ENCODE results near the gene CDC42EP3.

The CDC42EP3 gene, protein sequence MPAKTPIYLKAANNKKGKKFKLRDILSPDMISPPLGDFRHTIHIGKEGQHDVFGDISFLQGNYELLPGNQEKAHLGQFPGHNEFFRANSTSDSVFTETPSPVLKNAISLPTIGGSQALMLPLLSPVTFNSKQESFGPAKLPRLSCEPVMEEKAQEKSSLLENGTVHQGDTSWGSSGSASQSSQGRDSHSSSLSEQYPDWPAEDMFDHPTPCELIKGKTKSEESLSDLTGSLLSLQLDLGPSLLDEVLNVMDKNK

DNA sequence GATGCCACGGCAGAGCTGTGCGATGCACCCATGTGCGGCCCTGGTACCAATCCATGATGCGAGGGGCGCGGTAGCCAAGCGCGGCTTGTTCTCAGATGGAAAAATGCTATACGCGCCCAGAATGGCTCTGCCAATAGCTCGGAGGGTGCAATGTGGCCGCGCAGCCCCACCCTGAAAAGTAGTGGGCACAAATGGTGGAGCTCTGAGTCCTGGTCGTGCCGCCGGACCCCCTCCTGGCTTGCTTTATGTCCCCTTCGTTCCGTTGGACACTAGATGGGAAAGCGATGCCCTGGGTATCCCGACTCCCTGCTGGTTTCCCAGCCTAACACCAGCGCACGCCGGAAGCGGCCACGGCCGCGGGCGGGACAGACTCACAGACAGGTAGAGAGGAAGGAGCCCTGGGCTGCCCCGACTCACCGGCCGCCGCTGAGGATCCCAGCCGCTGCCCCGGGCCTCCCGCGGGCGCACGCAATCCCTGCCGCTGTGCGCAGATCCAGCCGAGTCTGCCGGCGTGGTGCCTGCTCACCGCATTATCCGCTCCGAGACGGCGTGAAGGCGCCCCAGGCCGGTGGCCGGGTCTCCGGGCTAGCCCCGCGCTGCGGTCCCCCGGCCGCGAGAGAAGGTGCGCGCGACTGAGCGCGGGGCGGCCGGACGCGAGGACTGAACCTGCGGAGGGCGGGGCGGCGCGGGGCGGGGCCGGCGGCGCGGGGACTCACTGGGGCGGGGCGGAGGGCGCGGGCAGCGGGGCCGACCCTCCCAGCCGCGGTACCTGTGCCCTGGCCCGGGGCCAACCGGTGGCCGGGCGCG, at the start of gene CDC42EP3:
Gene CDC42EP3, minus strand, starts transcription at position 634 of the 807 bp plus-strand sequence. CDS start 25,055 bp downstream, outside the sequence.
- DNase-seq, result peak in 1 of 2 donors; percentile 46

DNA sequence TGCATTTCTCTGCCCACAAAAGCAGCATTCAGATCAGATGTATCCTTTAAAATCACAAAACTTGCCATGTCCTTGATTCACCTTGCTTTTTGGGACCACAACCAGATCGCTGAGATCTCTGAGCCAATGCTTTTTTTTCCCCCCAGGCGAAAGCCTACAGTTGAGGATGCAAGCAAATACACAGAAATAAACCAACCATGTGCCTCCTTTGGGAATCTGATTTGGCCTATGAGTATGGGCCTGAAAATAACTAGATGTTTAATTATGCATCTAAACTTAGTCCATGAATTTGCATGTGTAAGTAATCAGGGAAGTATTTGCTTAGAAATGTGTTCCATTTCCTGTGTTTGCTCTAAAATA, 49.7 kb upstream of the CDC42EP3 start:
- DNase-seq, result no peak

DNA sequence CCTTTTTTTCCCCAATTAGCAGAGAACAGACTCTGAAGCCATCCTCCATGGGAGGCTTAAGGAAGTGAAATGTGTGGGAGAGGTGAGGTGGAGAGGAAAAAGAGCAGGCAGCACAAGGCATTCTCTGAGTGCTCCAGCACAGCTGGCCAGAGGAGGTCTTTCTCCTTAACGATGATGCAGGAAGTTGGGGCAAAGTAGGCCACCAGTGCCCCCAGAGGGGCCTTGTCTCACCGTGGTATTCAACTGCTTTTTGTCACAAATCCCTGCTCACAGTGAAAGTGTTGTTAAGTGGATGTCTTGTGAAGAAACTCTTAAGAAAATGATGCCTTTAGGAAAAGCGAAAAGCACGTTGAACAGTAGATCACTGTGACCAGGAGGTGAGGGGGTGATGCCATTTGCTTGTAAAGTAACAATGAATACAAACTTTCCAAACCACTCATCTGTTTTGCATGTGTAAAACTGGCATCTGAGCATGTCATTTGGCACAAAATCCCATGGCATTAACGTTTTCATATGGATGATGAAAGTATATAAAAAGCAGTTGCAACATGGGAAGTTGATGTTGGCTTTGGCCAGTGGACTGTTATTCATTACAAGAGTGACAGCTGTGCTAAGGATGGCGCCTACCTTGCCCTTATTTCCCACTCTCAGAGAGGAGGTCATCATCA, 49.2 kb upstream of the CDC42EP3 start:
- DNase-seq, result no peak

DNA sequence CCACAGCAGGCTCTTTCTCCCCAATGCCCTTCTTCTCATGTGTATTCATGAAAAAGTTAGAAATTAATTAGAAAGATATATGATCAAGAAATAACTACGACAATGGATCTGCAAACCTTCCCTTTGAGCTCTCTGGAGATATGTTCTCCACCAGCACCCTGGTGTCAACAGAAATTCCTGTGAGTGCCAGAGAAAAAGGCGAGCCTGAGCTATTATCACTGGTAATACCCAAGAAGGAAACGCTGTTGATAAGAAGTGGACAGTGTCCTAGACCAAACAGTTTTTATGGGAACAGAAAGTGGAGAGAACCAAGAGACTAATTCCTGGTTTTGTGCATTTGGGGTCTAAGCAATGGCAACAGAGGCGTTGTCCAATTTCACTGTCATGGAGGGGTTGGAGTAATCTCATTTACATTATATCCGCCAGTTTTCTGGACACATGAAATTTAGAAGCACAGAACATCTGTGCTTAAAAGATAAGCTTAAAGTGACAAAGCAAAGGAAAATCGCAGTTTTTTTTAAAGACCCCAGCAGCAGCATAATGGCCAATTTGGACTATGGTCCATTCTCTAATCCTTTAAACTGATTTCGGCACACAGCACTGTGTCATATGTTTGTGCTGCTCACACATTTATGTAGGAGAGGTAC, 47.2 kb upstream of the CDC42EP3 start:
- DNase-seq, result no peak

GRCh38 chr2:37713258-37713700, 41.8 kb upstream of the CDC42EP3 start:
- DNase-seq, result peak in 1 of 2 donors; percentile 11

- no peak for DNase-seq
Measured at GRCh38 chr2:37711831-37712230, 40.4 kb upstream of the CDC42EP3 start.

GRCh38 chr2:37711308-37711731, 39.9 kb upstream of the CDC42EP3 start:
- DNase-seq, result peak in 1 of 2 donors; percentile 64

GRCh38 chr2:37709111-37709510, 37.7 kb upstream of the CDC42EP3 start:
- DNase-seq, result no peak

DNA sequence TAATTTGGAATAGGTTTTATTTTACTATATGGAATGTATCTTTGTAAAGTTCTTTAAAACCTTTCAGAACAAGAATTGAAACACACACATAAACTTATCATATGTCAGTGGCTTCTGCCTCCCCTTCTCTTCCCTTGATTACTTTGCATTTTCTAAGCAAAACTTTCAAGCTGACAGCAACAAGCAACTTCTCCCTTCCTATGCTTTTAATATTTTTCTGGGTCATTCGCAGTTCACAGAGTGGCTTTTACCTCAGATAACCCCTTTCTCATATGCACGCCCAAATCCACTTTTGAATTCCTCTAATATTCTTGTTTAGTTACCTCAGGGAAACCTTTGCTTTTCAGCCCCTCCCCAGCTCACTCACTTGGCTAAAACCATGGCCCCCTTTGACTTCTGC, 36.7 kb upstream of the CDC42EP3 start:
- DNase-seq, result peak in 1 of 2 donors; percentile 14

DNA sequence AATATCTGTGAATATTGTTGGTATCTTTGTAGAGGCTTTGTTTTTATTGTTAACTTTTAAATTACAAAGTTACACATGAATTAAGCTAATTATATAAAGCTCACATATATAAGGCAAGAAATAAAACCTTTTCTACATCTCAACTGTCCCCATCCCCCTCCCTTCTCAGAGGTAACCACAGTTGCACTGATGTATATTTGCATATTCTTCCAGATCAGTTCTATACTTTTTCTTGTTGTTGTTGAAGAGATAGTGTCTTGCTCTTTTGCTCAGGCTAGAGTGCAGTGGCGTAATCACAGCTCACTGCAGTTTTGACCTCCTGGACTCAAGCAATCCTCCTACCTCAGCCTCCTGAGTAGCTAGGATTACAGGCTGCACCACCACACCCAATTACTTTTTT, 36.0 kb upstream of the CDC42EP3 start:
- DNase-seq, result no peak

DNA sequence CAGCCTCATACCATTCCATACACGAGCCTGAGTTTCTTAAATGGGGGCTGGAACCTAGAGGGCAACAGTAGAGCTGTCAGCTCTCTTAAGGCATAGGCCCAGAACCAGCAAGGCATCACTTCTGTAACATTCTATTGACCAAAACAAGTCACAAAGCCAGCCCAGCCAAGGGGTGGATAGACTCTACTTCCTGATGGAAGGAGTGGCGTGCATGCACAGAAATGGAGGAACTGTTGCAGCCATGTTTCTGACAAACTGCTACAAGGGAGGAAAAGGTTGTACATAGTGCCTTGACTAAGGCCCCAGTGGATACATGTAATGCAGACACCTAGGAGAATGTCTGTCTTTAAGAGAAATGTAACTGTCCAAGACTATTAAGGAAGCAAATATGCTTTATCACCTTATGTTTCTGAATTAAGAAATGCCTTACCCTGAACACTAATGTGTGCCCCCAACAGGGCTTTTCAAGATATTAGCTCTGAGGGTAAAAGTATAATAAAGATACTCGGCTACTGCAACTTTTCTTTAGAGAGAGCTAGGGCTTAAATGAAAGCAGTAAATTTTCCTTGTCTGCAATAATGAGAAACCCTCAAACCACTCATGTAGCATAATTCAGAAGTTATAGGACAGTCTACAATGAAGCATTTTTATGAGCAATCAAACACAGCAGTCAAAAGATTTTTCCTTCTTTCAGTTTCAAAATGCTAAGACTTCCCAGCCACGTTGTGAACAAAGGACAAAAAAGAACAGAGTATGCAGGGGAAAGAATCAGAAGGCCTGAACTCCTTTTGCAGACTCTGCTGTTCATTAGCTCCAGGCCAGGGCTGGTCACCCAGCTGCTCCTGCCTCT, 35.1 kb upstream of the CDC42EP3 start:
- no peak for DNase-seq

- no peak for DNase-seq
Measured at GRCh38 chr2:37705191-37705590, 33.7 kb upstream of the CDC42EP3 start.

GRCh38 chr2:37698931-37699481, 27.6 kb upstream of the CDC42EP3 start:
- no peak for DNase-seq

DNA sequence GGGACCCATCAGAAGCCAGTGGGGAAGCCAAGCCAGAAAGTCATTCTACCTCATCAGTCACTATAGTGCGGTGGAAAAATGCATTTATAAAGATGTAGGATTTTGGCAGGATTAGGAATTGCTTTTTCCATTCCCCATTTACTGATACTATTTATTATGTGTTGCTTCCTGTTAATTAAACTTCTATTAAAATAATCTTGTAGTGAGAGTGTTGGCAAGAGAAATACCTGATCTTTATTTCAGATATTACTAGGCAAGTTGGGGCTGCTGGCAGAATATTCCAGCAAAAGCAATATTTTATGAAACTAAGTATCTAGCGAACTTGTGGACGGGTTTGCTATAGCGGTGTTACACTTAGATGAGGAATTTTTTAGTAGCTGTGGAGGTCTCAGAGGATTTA, 23.9 kb upstream of the CDC42EP3 start:
- no peak for DNase-seq

- no peak for DNase-seq
Measured at GRCh38 chr2:37692711-37693110, 21.3 kb upstream of the CDC42EP3 start.

DNA sequence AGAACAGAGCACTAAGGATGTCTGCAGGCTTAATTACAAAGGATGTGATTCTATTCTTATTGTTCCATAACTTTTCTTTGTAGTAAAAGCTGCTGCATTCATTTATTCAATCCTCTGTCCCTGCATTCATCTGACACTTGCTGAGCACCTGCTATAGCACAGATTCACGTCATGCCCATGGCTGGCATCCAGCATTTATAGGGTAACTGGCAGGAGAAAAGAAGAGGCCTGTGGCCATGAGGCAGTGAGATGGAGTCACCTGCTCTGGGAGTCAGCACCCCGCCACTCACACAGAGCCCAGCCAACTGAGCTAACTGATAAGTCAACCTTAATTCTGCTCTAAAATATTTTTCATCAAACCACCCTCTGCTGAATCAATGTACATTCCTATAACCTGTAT, 18.3 kb upstream of the CDC42EP3 start:
- no peak for DNase-seq

DNA sequence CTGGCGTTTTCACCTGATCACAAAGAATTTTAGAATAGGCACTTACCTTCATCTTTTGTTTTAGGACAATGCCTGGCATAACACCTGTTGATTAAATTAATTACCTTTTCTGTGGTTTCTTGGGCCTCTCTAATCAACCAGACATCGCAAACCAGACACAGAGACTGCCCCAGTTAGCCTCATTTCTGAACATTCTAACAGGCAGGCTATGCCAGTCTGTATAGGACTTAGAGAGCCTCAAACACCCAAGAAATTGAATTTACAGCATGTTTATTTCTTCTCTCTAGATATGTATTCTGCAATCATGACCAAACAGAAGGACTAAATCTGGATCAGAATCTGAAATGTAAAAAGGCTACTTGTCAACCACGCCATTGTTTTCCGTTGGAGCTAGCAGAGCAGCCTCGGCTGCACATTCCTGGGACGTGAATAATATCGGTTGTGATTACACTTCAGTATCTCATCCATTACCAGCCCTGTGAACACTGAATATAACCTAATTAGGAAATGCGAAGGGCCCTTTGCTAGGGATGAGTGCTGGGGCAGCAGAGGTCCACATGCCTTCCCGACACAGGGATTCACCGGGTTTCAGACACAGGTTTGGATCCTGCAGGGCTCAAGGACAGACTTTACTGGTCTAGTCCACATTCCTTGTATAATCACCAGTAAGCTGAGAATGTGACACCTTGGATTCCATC, 17.5 kb upstream of the CDC42EP3 start:
- no peak for DNase-seq

DNA sequence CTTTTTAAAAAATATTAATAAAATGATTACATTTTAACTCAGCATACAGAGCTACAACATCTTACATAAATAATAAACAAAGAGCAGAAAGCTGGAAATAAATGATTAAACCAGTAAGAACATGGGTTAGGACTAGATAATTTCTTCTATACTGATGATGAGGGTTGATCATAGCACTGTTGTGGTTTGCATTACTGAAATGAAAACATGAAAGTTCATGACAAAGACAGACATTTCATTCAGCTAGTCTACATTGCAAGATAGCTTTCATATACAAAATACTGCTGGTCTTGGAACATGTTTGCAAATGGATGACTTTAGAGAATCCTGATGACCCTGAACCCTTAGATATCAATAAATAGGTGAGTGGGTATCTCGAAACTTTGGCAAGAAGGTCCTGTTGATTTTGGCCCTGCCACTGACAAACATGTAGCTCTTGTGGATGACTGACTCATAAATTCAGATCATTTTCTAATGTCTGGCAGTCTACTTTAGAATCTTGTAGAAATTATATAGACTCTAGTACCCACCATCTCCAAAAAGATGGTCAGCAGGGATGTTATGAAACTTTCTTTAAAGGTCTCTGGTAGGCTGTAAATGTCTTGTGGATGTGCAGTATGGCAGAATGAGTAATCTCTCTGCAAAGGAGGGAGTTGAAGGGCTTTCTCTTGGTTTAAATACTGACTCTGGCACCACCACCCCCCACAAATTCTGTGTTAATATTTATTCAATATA, 15.5 kb upstream of the CDC42EP3 start:
- no peak for DNase-seq

- DNase-seq, result no peak
Measured at GRCh38 chr2:37684809-37685208, 13.4 kb upstream of the CDC42EP3 start.
